Activated CD8-positive, alpha-beta memory T cell treated with anti-CD3 and anti-CD28 coated beads, Interleukin-2, amount 50 U/mL, for 4 hours (primary cell): ENCODE measurements around the gene TADA2A.

Source experiments
- DNase-seq: peaks from one replicate; pipeline ENCODE4 v3.0.0-alpha.2; 2020

TADA2A gene, protein sequence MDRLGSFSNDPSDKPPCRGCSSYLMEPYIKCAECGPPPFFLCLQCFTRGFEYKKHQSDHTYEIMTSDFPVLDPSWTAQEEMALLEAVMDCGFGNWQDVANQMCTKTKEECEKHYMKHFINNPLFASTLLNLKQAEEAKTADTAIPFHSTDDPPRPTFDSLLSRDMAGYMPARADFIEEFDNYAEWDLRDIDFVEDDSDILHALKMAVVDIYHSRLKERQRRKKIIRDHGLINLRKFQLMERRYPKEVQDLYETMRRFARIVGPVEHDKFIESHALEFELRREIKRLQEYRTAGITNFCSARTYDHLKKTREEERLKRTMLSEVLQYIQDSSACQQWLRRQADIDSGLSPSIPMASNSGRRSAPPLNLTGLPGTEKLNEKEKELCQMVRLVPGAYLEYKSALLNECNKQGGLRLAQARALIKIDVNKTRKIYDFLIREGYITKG

DNA sequence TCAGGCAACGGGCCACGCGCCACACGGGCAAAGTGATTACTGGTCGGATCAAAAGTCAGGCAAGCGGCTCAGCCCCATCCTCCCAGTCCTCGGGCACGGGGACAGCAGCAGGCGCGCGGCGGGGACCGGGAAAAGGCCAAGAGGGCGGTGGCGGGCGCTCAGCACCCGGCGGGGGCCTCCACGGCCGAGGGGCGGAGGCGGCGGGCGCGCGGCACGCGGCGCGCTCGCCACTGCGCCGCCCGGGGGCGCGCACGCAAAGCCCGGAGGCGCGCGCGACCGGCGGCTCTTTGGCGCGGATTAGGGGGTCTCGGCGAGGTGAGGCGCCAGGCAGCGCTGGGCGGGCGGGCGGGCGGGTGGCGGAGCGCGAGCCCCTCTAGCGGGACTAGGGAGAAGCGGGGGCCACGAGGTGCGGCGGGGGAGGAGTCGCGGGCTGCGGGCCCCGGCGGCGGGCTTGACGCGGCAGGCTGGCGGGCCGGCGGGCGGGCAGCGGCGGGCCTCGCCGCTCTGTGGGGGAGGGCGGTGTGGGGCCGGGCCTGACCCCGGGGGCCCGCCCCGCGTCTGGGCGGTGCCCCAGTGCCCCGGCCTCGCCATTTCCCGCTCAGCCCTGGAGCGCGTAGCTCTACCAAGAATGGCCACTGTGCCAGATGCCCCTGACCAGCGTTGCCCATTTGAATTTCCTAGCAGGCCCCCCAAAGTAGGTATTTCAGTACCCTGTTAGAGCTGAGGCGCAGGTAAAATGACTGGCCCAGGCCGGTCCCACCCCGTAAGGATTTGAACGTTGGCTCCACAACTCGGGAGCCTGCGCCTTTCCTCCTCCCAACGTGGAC lies at the start of gene TADA2A, which contains the start of gene ACACA:
TADA2A (plus strand) TSS at position 252 of the 827 bp plus-strand sequence. CDS start 4,480 bp downstream, outside the sequence.
ACACA (minus strand) TSS at position 202 of the 827 bp plus-strand sequence. CDS start 537 bp downstream, outside the sequence.
- peak; percentile 74 for DNase-seq

DNA sequence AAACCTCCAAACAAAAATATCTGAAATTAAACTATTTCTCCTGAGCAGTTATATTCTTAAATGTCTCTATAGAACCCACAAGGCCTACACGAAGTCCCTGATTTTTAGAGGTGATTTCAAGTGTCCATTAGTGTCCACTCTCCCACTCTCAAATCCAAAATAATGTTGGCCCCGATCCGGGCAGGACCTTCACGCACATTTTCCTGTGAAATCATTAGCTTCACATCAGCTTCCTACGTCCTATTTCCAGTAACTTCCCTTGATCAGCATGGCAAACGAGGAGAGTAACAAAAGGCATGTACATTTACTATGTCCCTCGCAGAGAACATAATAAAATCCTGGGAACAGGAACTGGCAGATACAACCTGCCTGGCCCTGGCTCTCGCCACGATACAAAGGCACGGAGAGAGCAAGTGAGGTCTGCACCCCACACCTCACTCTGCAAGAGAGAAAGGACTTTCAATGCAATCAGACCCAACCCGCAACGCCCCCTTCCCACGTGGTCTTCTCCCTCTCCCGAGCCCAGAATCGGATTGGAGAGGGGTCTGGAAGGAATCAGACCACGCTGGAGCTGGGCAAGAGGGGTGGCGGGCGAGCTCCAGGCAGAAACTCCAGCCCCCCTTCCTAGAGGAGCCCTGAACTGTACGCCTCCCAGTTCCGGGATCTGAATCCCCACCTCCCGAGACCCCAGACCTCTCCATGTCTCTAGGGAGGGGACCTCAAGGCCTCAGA lies 48.4 kb upstream of the TADA2A start:
- peak; percentile 38 for DNase-seq

GRCh38 chr17:37358830-37359681 lies 47.6 kb upstream of the TADA2A start:
- DNase-seq: peak; percentile 92

DNA sequence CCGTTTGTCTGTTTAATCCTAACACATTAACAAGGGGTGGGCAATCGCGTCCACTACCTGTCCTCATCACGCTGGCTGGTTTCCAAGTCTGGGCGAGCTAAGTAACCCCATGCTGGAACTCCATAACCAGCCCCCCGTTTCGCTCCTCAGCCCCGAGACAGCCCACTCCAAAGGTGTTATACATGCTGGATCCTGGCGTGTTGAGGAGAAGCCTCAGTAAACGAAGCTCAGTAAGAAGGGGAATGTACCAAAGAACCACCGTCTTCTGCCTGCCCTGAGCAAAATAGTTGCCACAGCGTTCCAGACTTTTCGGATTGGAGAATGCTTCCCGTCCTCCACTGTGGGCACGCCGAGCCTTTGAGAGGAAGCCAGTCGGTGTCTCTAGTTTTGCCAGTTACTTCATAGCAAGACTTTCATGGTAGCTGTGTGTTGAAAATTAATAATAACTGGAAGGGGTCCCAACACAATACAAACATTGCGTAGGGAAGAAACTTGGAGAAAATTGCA lies 47.0 kb upstream of the TADA2A start:
- DNase-seq: no peak

DNA sequence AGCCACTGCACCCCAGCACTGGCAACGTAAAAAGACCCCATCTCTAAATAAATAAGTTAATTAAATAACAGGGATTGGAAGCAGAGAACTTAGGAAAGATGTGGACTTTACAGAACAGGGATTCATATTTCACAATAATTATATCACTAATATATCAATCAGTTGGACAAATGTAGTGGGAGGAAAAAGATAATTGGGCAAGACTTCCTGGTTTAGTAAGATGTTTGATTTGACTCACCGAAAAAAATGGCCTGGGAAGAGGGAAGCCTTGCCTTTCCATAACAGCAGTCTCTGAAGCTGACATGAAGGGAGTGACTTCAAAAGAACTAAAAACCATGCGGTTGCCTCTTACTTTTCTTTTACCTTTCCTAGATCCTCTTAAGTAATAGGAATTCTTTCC lies 46.1 kb upstream of the TADA2A start:
- no peak for DNase-seq

DNA sequence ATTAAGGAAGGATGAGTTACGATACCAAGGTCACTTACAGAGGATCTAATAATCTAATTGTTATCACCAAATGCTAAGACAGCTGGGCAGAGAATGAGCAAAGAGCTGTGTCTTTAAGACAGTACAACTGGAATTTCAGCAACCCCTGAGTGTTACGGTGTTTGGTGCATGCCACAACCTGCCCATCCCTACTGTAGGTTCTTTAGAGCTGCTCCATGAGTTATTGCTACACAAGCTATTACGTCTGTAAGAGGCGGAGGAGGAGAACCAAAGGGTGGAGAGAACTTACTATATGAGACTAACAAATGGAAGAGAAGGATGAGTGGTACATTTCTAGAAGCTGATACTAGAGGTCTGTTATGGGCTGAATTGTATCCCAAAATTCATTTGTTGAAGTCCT lies 45.1 kb upstream of the TADA2A start:
- no peak for DNase-seq

GRCh38 chr17:37365589-37365988 lies 41.1 kb upstream of the TADA2A start:
- DNase-seq: no peak

GRCh38 chr17:37368577-37368976 lies 38.1 kb upstream of the TADA2A start:
- no peak for DNase-seq

GRCh38 chr17:37373530-37374159 lies 33.0 kb upstream of the TADA2A start:
- peak; percentile 54 for DNase-seq

- DNase-seq: no peak
These were observed 31.0 kb upstream of the TADA2A start, which contains the start of gene C17orf78 for GRCh38 chr17:37375706-37376105. Gene C17orf78 (plus strand): TSS chr17:37375985. CDS start chr17:37376093, 108 bp downstream.

DNA sequence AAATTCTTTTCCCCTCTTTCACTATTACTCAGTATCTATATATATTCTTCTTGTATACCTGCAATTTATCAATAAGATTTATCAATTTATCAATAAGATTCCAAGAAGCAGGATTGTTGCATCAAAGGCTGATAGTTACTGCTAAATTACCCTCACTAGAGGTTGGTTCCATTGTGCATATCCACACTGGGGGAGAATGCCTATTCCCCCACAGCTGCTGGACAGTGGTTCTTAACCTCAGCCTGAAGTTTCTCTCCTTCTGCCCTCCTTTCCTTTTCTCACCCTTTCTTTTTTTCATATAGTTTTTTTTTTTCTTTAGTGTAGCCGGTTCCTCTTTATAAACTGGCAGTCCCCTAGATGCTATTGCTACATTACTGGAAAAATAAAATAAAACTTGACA lies 24.6 kb upstream of the TADA2A start:
- DNase-seq: no peak

DNA sequence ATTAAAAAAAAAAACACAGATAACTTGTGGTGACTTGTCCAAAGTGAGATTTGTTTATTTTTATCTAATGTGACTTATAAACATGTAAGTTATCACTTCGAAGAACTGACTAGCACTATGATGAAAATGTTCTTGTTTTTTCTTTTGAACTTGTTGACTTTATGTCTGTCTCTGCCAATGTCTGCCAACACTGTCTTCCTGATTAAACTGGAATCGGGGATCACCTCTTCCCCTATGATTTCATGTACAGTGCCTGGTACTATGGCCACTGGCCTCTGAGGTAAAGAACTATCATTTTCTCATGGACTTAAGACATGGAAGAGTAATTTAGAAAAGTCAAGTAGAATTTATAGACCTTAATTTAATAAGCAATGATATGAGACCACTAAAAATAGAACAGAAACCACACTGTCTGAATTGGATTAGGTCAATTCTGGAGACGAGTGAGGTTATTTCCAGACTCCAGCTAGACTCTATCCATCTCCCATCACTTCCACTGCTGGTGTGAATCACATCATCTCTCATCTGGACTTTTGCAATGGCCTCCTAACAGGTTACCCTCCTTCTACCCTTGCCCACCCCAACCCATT lies 22.0 kb upstream of the TADA2A start:
- DNase-seq: no peak

- DNase-seq: no peak
These were observed 21.2 kb upstream of the TADA2A start for GRCh38 chr17:37385474-37385990.

DNA sequence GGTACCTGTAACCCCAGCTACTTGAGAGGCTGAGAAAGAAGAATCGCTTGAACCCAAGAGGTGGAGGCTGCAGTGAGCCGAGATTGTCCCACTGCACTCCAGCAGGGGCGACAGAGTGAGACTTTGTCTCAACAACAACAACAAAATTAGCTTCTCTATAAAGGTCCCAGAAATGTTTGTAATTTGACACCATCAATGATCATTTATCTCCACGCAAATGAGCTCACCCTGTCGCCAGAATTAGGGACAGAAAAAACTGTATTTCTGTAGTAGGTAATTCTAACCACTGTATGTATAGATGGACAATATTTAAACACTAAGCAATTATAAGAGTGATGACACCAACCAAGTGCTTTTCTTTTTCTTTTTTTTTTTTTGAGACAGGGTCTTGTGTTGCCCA lies 20.2 kb upstream of the TADA2A start:
- no peak for DNase-seq

DNA sequence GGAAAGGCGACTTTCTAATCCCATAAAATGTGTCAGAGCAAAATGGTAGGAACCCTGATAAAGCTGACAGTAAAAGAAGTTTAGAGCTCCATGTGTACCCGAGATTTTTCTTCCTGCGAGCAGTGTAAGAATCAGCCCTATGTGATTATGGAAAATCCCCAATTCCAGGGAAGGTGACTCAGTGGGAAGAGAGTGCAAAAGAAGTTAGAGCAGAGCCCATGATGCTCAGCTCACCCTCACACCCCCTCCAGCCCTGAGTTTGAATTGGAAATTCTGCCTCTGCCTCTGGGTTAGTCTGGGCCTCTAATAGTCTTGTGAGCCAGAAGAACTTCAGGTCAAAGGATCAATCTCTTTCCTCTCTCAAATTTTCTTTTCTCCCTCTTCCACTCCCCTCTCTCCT lies 18.4 kb upstream of the TADA2A start:
- DNase-seq: no peak

DNA sequence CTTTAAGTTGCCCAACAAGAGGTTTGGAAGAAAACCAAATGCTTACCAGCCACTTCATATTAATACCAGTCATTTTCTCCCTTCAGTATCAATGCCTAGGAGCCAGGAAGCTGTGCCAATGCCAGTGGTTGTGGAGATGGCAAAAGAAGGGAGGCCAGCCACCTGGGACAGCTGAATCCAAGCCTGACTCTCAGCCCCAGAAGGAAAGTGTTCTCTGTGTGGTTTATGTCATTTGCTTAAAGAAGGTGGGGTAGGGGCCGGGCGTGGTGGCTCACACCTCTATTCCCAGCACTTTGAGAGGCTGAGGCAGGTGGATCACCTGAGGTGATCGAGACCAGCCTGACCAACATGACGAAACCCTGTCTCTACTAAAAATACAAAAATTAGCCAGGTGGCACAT lies 17.5 kb upstream of the TADA2A start:
- DNase-seq: no peak

DNA sequence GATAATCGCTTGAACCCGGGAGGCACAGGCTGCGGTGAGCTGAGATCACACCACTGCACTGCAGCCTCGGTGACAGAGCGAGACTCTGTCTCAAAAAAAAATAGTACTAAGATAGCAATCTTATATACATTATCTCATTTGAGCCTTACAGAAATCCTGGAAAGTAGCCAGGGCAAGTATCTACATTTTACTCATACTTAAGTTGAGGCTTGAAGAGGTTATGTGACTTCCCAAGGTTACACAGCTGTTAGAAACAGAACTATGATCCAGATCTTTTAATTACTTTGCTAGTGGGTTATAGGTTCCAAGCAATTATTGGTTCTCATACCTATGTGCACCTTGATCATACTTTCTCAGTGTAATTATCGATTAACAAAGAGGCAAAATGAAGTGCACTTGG lies 15.5 kb upstream of the TADA2A start:
- DNase-seq: no peak

GRCh38 chr17:37392024-37392590 lies 14.6 kb upstream of the TADA2A start:
- DNase-seq: no peak

DNA sequence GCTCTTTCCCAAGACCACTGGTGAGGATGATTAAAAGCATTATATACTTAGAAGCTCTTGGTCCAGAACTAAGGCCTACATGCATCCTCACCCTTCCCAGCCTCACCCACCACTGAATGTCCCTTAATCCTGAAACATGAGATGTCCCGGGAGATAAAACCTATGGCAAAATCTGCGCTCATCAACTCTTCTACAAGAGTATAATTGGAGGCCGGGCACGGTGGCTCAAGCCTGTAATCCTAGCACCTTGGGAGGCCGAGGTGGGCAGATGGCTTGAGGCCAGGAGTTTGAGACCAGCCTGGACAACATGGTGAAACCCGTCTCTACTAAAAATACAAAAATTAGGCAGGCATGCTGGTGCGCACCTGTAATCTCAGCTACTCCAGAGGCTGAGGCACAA lies 13.3 kb upstream of the TADA2A start:
- DNase-seq: no peak

GRCh38 chr17:37399265-37399803 lies 7.4 kb upstream of the TADA2A start:
- DNase-seq: no peak
